Activated CD8-positive, alpha-beta memory T cell treated with anti-CD3 and anti-CD28 coated beads for 4 hours (primary cell): ENCODE measurements around the gene TNRC6B.

Source experiments
- DNase-seq, 2 donors: peaks; one replicate each; pipeline ENCODE4 v3.0.0-alpha.2; 2020; ENCODE audit warnings: low read depth in 2 of 2

TNRC6B gene

GRCh38 chr22:40238425-40239344 is 61.0 kb downstream of the TNRC6B start:
- no peak for DNase-seq

GRCh38 chr22:40239345-40239683 is 61.6 kb downstream of the TNRC6B start:
- DNase-seq, result no peak

- DNase-seq, result no peak
Observed at GRCh38 chr22:40240160-40240559, 62.4 kb downstream of the TNRC6B start.

- no peak for DNase-seq
Observed at GRCh38 chr22:40240686-40241085, 63.0 kb downstream of the TNRC6B start.

GRCh38 chr22:40241200-40241763 is 63.6 kb downstream of the TNRC6B start:
- DNase-seq, result no peak

GRCh38 chr22:40243891-40244290 is 66.2 kb downstream of the TNRC6B start:
- DNase-seq, result no peak

- no peak for DNase-seq
Observed at GRCh38 chr22:40244586-40244985, 66.9 kb downstream of the TNRC6B start.

- DNase-seq, result peak; percentile 24 to 44
Observed at GRCh38 chr22:40247976-40248375, 70.3 kb downstream of the TNRC6B start.

GRCh38 chr22:40249286-40249685 is 71.6 kb downstream of the TNRC6B start:
- no peak for DNase-seq

GRCh38 chr22:40250608-40251007 is 72.9 kb downstream of the TNRC6B start:
- no peak for DNase-seq

- no peak for DNase-seq
Observed at GRCh38 chr22:40251106-40251505, 73.4 kb downstream of the TNRC6B start.

- DNase-seq, result no peak
Observed at GRCh38 chr22:40252146-40252545, 74.4 kb downstream of the TNRC6B start.

- DNase-seq, result no peak
Observed at GRCh38 chr22:40256516-40256915, 78.8 kb downstream of the TNRC6B start.

- DNase-seq, result no peak
Observed at GRCh38 chr22:40258017-40258416, 80.3 kb downstream of the TNRC6B start.

GRCh38 chr22:40258501-40258915 is 80.8 kb downstream of the TNRC6B start:
- DNase-seq, result no peak

- no peak for DNase-seq
Observed at GRCh38 chr22:40261783-40262182, 84.1 kb downstream of the TNRC6B start.

GRCh38 chr22:40263191-40263590 is 85.5 kb downstream of the TNRC6B start:
- no peak for DNase-seq

GRCh38 chr22:40265783-40266182 is 88.1 kb downstream of the TNRC6B start:
- DNase-seq, result no peak

GRCh38 chr22:40270031-40270430 is 92.3 kb downstream of the TNRC6B start:
- no peak for DNase-seq

GRCh38 chr22:40270748-40271373 is 93.1 kb downstream of the TNRC6B start:
- DNase-seq, result no peak

GRCh38 chr22:40271440-40271839 is 93.7 kb downstream of the TNRC6B start:
- DNase-seq, result no peak

- DNase-seq, result no peak
Observed at GRCh38 chr22:40273319-40273718, 95.6 kb downstream of the TNRC6B start.
